K562 (cell line): ENCODE results near the gene VRK3. TPM values are rescaled to one million over a fixed set of nuclear protein-coding genes. Genes with fewer than 3 reads are reported as not detected.
A peak's percentile ranks its signal among the peaks of the same experiment; 100 is the strongest.

ENCODE experiments used
- ARID1B ChIP-seq: fragments of 450-650 bp; IDR thresholded peaks from 2 replicates; pipeline ENCODE4 v1.6.1; 2016; ENCODE audit warnings: antibody characterized with exemption, mild to moderate bottlenecking, inconsistent platforms
- DIDO1 ChIP-seq: fragments of 450-650 bp; IDR thresholded peaks from 2 replicates; pipeline ENCODE4 v1.6.1; 2016; ENCODE audit warnings: low read depth, missing biosample characterization, missing genetic modification characterization
- ELF1 ChIP-seq: fragments of 200-800 bp; sonication (Bioruptor generic); IDR thresholded peaks from 2 replicates; pipeline ENCODE4 v1.6.1; 2016; ENCODE audit warnings: missing genetic modification characterization, missing compliant biosample characterization
- ETV5 ChIP-seq: sonication (generic); formaldehyde crosslinking; IDR thresholded peaks from 2 replicates; pipeline ENCODE4 v1.4.0; 2020; ENCODE audit warnings: low read depth, mild to moderate bottlenecking, missing genetic modification reagents
- ETV6 ChIP-seq, 3 experiments: fragments of 150-350 bp in 1 of 3; sonication (generic) in 1 of 3; formaldehyde crosslinking in 1 of 3; IDR thresholded peaks; 2 replicates each; pipeline versions ENCODE4 v1.6.1 to v1.8.0; 2014 to 2022; ENCODE audit warnings: borderline replicate concordance in 2 of 3, low read depth in 2 of 3, antibody characterized with exemption in 1 of 3, low read length in 1 of 3, mild to moderate bottlenecking in 1 of 3, missing genetic modification reagents in 1 of 3
- HBP1 ChIP-seq: fragments of 450-650 bp; formaldehyde crosslinking; IDR thresholded peaks from 2 replicates; pipeline ENCODE4 v1.4.0; 2022; ENCODE audit warnings: missing genetic modification characterization
- HSF4 ChIP-seq: fragments of 250-450 bp; sonication (Bioruptor Pico); IDR thresholded peaks from 2 replicates; pipeline ENCODE4 v2.1.2; 2022; ENCODE audit warnings: mild to moderate bottlenecking, moderate library complexity, borderline replicate concordance
- IFI16 ChIP-seq: fragments of 250-450 bp; sonication (Bioruptor Pico); IDR thresholded peaks from 2 replicates; pipeline ENCODE4 v2.1.2; 2022; ENCODE audit warnings: mild to moderate bottlenecking, inconsistent platforms
- IRF9 ChIP-seq: fragments of 450-650 bp; IDR thresholded peaks from 2 replicates; pipeline ENCODE4 v1.6.1; 2016; ENCODE audit warnings: missing biosample characterization, missing genetic modification characterization
- MEF2D ChIP-seq: conservative IDR thresholded peaks from 2 replicates; pipeline ENCODE4 v1.6.1; 2016; ENCODE audit warnings: low read depth, missing genetic modification characterization, missing compliant biosample characterization
- MYC ChIP-seq, 2 experiments: fragments of 250-450 bp in 1 of 2; sonication (Bioruptor Pico) in 1 of 2; IDR thresholded peaks; 2 replicates each; pipeline versions ENCODE4 v1.5.1 to v1.6.1; 2012 to 2021; ENCODE audit warnings: low read depth in 2 of 2, borderline replicate concordance in 1 of 2, improper control_type of control experiment in 1 of 2, low read length in 1 of 2, mild to moderate bottlenecking in 1 of 2, moderate library complexity in 1 of 2
- NR3C1 ChIP-seq: sonication (generic); formaldehyde crosslinking; IDR thresholded peaks from 2 replicates; pipeline ENCODE4 v1.8.1; 2022; ENCODE audit warnings: missing genetic modification reagents
- NR4A1 ChIP-seq, 2 experiments: fragments of 250-450 bp in 1 of 2; fragments of 450-650 bp in 1 of 2; sonication (Bioruptor Pico) in 1 of 2; IDR thresholded peaks; 2 replicates each; pipeline versions ENCODE4 v1.4.0 to v1.6.1; 2016 to 2020; ENCODE audit warnings: mild to moderate bottlenecking in 2 of 2, missing compliant biosample characterization in 1 of 2, missing genetic modification characterization in 1 of 2, moderate library complexity in 1 of 2
- PHTF2 ChIP-seq: fragments of 250-450 bp; sonication (Bioruptor Pico); IDR thresholded peaks from 2 replicates; pipeline ENCODE4 v1.5.0; 2021; ENCODE audit warnings: mild to moderate bottlenecking
- STAT5A ChIP-seq: IDR thresholded peaks from 2 replicates; pipeline ENCODE4 v1.6.1; 2012; ENCODE audit warnings: low read length, inconsistent platforms, borderline replicate concordance
- TRIM28 ChIP-seq: fragments of 450-650 bp; IDR thresholded peaks from 2 replicates; pipeline ENCODE4 v1.6.1; 2017
- USF2 ChIP-seq: sonication (generic); formaldehyde crosslinking; IDR thresholded peaks from 2 replicates; pipeline ENCODE4 v1.5.0; 2020; ENCODE audit warnings: missing genetic modification reagents
- ZEB2 ChIP-seq: fragments of 450-650 bp; IDR thresholded peaks from 2 replicates; pipeline ENCODE4 v1.6.1; 2016
- ZKSCAN3 ChIP-seq: fragments of 250-450 bp; sonication (Bioruptor Pico); IDR thresholded peaks from 2 replicates; pipeline ENCODE4 v1.4.0; 2020
- ZNF431 ChIP-seq: sonication (generic); formaldehyde crosslinking; IDR thresholded peaks from 2 replicates; pipeline ENCODE4 v1.8.0; 2022; ENCODE audit warnings: mild to moderate bottlenecking, missing genetic modification reagents
- polyA plus RNA-seq, 8 experiments: library from polyadenylated mRNA; depleted of rRNA in 4 of 8; stranded (reverse) in 5 of 8; unstranded in 3 of 8; fragments of >200 nt; fragmentation: Nextera tagmentation in 2 of 8; fragmentation: Illumina TruSeq in 1 of 8; extraction: Ambion mirVana in 2 of 8; extraction: Trizol in 1 of 8; gene quantifications; 2 replicates each; pipeline versions ENCODE4 v1.2.1 to v1.2.3, GENCODE V29; 2011 to 2014; ENCODE audit warnings: inconsistent platforms in 1 of 8, missing spikeins in 1 of 8
- total RNA-seq, 7 experiments: library from RNA; depleted of rRNA in 6 of 7; stranded (reverse); fragments of >200 nt in 6 of 7; fragmentation: Illumina TruSeq in 2 of 7; extraction: Trizol in 2 of 7; gene quantifications; 2 replicates each; pipeline versions ENCODE4 v1.2.1 to v1.2.3, GENCODE V29; 2011 to 2021; ENCODE audit warnings: low replicate concordance in 1 of 7
- TF ChIP-seq, protein P1 (sequence below): fragments of 250-450 bp; sonication (Bioruptor Pico); IDR thresholded peaks from 2 replicates; pipeline ENCODE4 v1.4.0; 2020
- TF ChIP-seq, protein P2 (sequence below), 3 experiments: fragments of 200-800 bp in 1 of 3; sonication (Bioruptor generic) in 1 of 3; sonication (generic) in 1 of 3; formaldehyde crosslinking in 1 of 3; IDR thresholded peaks; 2 replicates each; pipeline versions ENCODE4 v1.6.1 to v1.8.0; 2016 to 2022; ENCODE audit warnings: mild to moderate bottlenecking in 2 of 3, missing compliant biosample characterization in 2 of 3, missing genetic modification characterization in 2 of 3, missing genetic modification reagents in 1 of 3

The VRK3 gene
- total and polyA plus RNA-seq, 9 of the 15 experiments (the other 6 are each of a cell fraction or from before 2014, with no cell fraction given) = 25.6 to 94.3 (median 42.9) TPM

- TF ChIP-seq, protein P1, sequence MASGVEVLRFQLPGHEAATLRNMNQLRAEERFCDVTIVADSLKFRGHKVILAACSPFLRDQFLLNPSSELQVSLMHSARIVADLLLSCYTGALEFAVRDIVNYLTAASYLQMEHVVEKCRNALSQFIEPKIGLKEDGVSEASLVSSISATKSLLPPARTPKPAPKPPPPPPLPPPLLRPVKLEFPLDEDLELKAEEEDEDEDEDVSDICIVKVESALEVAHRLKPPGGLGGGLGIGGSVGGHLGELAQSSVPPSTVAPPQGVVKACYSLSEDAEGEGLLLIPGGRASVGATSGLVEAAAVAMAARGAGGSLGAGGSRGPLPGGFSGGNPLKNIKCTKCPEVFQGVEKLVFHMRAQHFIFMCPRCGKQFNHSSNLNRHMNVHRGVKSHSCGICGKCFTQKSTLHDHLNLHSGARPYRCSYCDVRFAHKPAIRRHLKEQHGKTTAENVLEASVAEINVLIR (CRISPR knock-in tag) = peak; percentile 64; the same call in 1 of the 2 replicates
- peak; percentile 100 for TF ChIP-seq NR3C1 (CRISPR knock-in tag)
- peak; percentile 100 for TF ChIP-seq ETV5 (CRISPR knock-in tag)
- peak; percentile 94 for TF ChIP-seq HBP1 (CRISPR knock-in tag)
- TF ChIP-seq MYC (IDR thresholded peaks at IDR 0.05; ENCODE audit: low read depth, low read length) = no peak
- peak; percentile 75; the same call in 1 of the 2 replicates for TF ChIP-seq MYC (CRISPR knock-in tag; IDR thresholded peaks at IDR 0.05; ENCODE audit: borderline replicate concordance, low read depth)
- TF ChIP-seq MEF2D (tag) = peak; percentile 97
- 0 out of 2 replicates have a peak, but pooled peaks have one; percentile 30 for TF ChIP-seq ZEB2
- peak; percentile 94 for TF ChIP-seq IRF9 (tag)
- no peak for TF ChIP-seq ZKSCAN3 (CRISPR knock-in tag)
- TF ChIP-seq DIDO1 (tag) = peak; percentile 78
- peak; percentile 86 for TF ChIP-seq USF2 (CRISPR knock-in tag)
- peak; percentile 88 for TF ChIP-seq ELF1 (tag)
- TF ChIP-seq NR4A1 (CRISPR knock-in tag; IDR thresholded peaks at IDR 0.05) = peak; percentile 96
- TF ChIP-seq NR4A1 (tag; IDR thresholded peaks at IDR 0.05) = peak; percentile 98
- TF ChIP-seq IFI16 (CRISPR knock-in tag) = peak; percentile 51; the same call in 1 of the 2 replicates
- peak; percentile 73 for TF ChIP-seq STAT5A
- peak in 1 of 2 experiments; percentile 22; a peak in 1 of 4 replicates for TF ChIP-seq ETV6 (IDR thresholded peaks at IDR 0.05; ENCODE audit: borderline replicate concordance in 1 of 2, low read depth in 2 of 2, low read length in 1 of 2)
- TF ChIP-seq ETV6 (CRISPR knock-in tag; IDR thresholded peaks at IDR 0.05; ENCODE audit: borderline replicate concordance) = peak; percentile 100
- peak; percentile 86 for TF ChIP-seq TRIM28
- TF ChIP-seq HSF4 (CRISPR knock-in tag) = peak; percentile 93
- TF ChIP-seq, protein P2, sequence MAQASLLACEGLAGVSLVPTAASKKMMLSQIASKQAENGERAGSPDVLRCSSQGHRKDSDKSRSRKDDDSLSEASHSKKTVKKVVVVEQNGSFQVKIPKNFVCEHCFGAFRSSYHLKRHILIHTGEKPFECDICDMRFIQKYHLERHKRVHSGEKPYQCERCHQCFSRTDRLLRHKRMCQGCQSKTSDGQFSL (CRISPR knock-in tag; IDR thresholded peaks at IDR 0.05) = peak; percentile 91
- TF ChIP-seq, protein P2 (tag; IDR thresholded peaks at IDR 0.05) = peak in 1 of 2 experiments; percentile 92; a peak in 2 of 4 replicates
- peak; percentile 89; the same call in 1 of the 2 replicates for TF ChIP-seq PHTF2 (CRISPR knock-in tag)
- TF ChIP-seq ZNF431 (CRISPR knock-in tag) = peak; percentile 97
- TF ChIP-seq ARID1B = peak; percentile 30; the same call in 1 of the 2 replicates
Measured at GRCh38 chr19:49987159-49987698, 37.9 kb downstream of the VRK3 start (continued).
